IMR-90 (cell line): ENCODE measurements around the gene LRRC10B. TPM values are rescaled to one million over a fixed set of nuclear protein-coding genes. Genes with fewer than 3 reads are reported as not detected.

Experiments used
- ATAC-seq: fragments of 200-7000 bp; cut with Tn5 transposase; 2 replicates; pipeline ENCODE4 v1.9.1; 2020; ENCODE audit warnings: low read depth, mild to moderate bottlenecking, moderate library complexity
- BruUV-seq: library from RNA; stranded (reverse); fragments of 400-500 nt; replicated peaks from 2 replicates; lab custom pipeline; 2021; lab: Mats Ljungman, UMichigan
- CTCF ChIA-PET: fragments of 300-600 bp; formaldehyde crosslinking; extraction: SDS; loops from one replicate; lab custom pipeline; 2021; ENCODE audit warnings: antibody characterized with exemption; lab: Yijun Ruan, JAX
- POLR2A ChIA-PET: fragments of 300-600 bp; sonication (Branson Sonifier 250); formaldehyde crosslinking; loops from one replicate; lab custom pipeline; 2022; ENCODE audit warnings: antibody characterized with exemption; ENCODE audit not compliant: unreplicated experiment; lab: Charles Lee
- DNase-seq: peaks from one replicate; pipeline ENCODE4 v3.0.0; 2013
- H2AFZ ChIP-seq: replicated peaks from 2 replicates; pipeline ENCODE3; 2013; ENCODE audit warnings: low read length, mild to moderate bottlenecking; ENCODE audit not compliant: poor library complexity
- H2AK5ac ChIP-seq: 2 replicates; pipeline ENCODE4 v1.6.1; 2013; ENCODE audit warnings: low read depth, low read length, inconsistent platforms
- H2AK9ac ChIP-seq: replicated peaks from 2 replicates; pipeline ENCODE3; 2013; ENCODE audit warnings: mild to moderate bottlenecking, low read depth, low read length, moderate library complexity; ENCODE audit not compliant: poor library complexity
- H2BK120ac ChIP-seq: 2 replicates; pipeline ENCODE4 v1.6.1; 2013; ENCODE audit warnings: low read depth, low read length, inconsistent platforms
- H2BK15ac ChIP-seq: 3 replicates; pipeline ENCODE4 v1.6.1; 2013; ENCODE audit warnings: low read depth, low read length, inconsistent platforms
- H2BK20ac ChIP-seq: 2 replicates; pipeline ENCODE4 v1.6.1; 2013; ENCODE audit warnings: low read depth, mild to moderate bottlenecking, inconsistent platforms, low read length, moderate library complexity
- H2BK5ac ChIP-seq: 2 replicates; pipeline ENCODE4 v1.6.1; 2013; ENCODE audit warnings: mild to moderate bottlenecking, low read depth, low read length, inconsistent platforms; ENCODE audit not compliant: poor library complexity, severe bottlenecking
- H3K14ac ChIP-seq: replicated peaks from 2 replicates; pipeline ENCODE4 v1.6.1; 2013; ENCODE audit warnings: low read depth, low read length, inconsistent platforms
- H3K18ac ChIP-seq: 2 replicates; pipeline ENCODE4 v1.6.1; 2013; ENCODE audit warnings: low read depth, low read length, control low read depth
- H3K23ac ChIP-seq: 2 replicates; pipeline ENCODE4 v1.6.1; 2013; ENCODE audit warnings: low read depth, low read length, inconsistent platforms
- H3K27ac ChIP-seq: 2 replicates; pipeline ENCODE4 v1.5.1; 2013; ENCODE audit warnings: mild to moderate bottlenecking, control low read depth, low read length; ENCODE audit not compliant: insufficient read depth
- H3K27me3 ChIP-seq: 2 replicates; pipeline ENCODE4 v1.6.1; 2013; ENCODE audit warnings: low read length; ENCODE audit not compliant: control insufficient read depth, insufficient read depth
- H3K36me3 ChIP-seq: 2 replicates; pipeline ENCODE4 v1.6.1; 2013; ENCODE audit warnings: low read length, mixed read lengths; ENCODE audit not compliant: control insufficient read depth, insufficient read depth
- H3K4ac ChIP-seq: 2 replicates; pipeline ENCODE4 v1.6.1; 2013; ENCODE audit warnings: low read depth, low read length, inconsistent platforms
- H3K4me1 ChIP-seq: 2 replicates; pipeline ENCODE4 v1.6.1; 2013; ENCODE audit warnings: low read length, mixed read lengths; ENCODE audit not compliant: control insufficient read depth, insufficient read depth
- H3K4me2 ChIP-seq: 2 replicates; pipeline ENCODE4 v1.6.1; 2013; ENCODE audit warnings: low read depth, mild to moderate bottlenecking, control low read depth, low read length, moderate library complexity
- H3K4me3 ChIP-seq: 2 replicates; pipeline ENCODE4 v1.5.1; 2013; ENCODE audit warnings: low read depth, mild to moderate bottlenecking, control low read depth, low read length, moderate library complexity; ENCODE audit not compliant: insufficient read depth
- H3K56ac ChIP-seq: 2 replicates; pipeline ENCODE4 v1.6.1; 2013; ENCODE audit warnings: low read length, inconsistent platforms; ENCODE audit not compliant: insufficient read depth; ENCODE audit errors: extremely low read depth
- H3K79me1 ChIP-seq, 2 experiments: 2 replicates each; pipeline ENCODE4 v1.6.1; 2013; ENCODE audit warnings: low read length in 2 of 2, inconsistent platforms in 1 of 2, low read depth in 1 of 2
- H3K9ac ChIP-seq: 2 replicates; pipeline ENCODE4 v1.6.1; 2013; ENCODE audit warnings: low read depth, low read length, control low read depth
- H3K9me1 ChIP-seq: 2 replicates; pipeline ENCODE4 v1.6.1; 2013; ENCODE audit warnings: low read length, inconsistent platforms; ENCODE audit not compliant: insufficient read depth
- H3K9me3 ChIP-seq: 2 replicates; pipeline ENCODE4 v1.6.1; 2013; ENCODE audit warnings: low read length; ENCODE audit not compliant: control insufficient read depth, insufficient read depth
- H4K20me1 ChIP-seq: 2 replicates; pipeline ENCODE4 v1.6.1; 2013; ENCODE audit warnings: low read length, inconsistent platforms; ENCODE audit not compliant: insufficient read depth
- H4K5ac ChIP-seq: 2 replicates; pipeline ENCODE4 v1.6.1; 2013; ENCODE audit warnings: mild to moderate bottlenecking, low read depth, low read length, control low read depth
- H4K8ac ChIP-seq, 2 experiments: 2 replicates each; pipeline ENCODE4 v1.6.1; 2013; ENCODE audit warnings: low read depth in 2 of 2, low read length in 2 of 2, control low read depth in 1 of 2, inconsistent platforms in 1 of 2
- H4K91ac ChIP-seq: 2 replicates; pipeline ENCODE4 v1.6.1; 2013; ENCODE audit warnings: low read depth, low read length, inconsistent platforms; ENCODE audit not compliant: insufficient read depth
- CHD1 ChIP-seq: IDR thresholded peaks from 2 replicates; pipeline ENCODE4 v1.6.1; 2012; ENCODE audit warnings: low read depth, low read length, improper control_type of control experiment
- CTCF ChIP-seq: conservative IDR thresholded peaks from 2 replicates; pipeline ENCODE4 v1.5.1; 2012; ENCODE audit warnings: mild to moderate bottlenecking, low read depth, low read length, improper control_type of control experiment
- MAZ ChIP-seq: IDR thresholded peaks from 2 replicates; pipeline ENCODE4 v1.6.1; 2012; ENCODE audit warnings: low read depth, mild to moderate bottlenecking, low read length, improper control_type of control experiment, moderate library complexity, borderline replicate concordance
- RAD21 ChIP-seq: IDR thresholded peaks from 2 replicates; pipeline ENCODE4 v1.6.1; 2012; ENCODE audit warnings: low read length, improper control_type of control experiment
- RFX5 ChIP-seq: IDR thresholded peaks from 2 replicates; pipeline ENCODE4 v1.8.0; 2012; ENCODE audit warnings: low read depth, mild to moderate bottlenecking, low read length, moderate library complexity
- SMC3 ChIP-seq: fragments of 150-350 bp; IDR thresholded peaks from 2 replicates; pipeline ENCODE4 v1.6.1; 2016; ENCODE audit warnings: low read depth, mild to moderate bottlenecking, antibody characterized with exemption, low read length, moderate library complexity
- WGBS, 2 experiments: methylation state at CpG; one replicate each; pipeline versions ENCODE4 v1.1.5 to v1.1.7; 2013; ENCODE audit warnings: missing lambda C conversion rate in 2 of 2; ENCODE audit not compliant: insufficient read length in 1 of 2; ENCODE audit errors: extremely low coverage in 2 of 2; 5-methylcytosine and 5-hydroxymethylcytosine counted together
- dilution Hi-C: fragments of 300-500 bp; cut with HindIII; formaldehyde crosslinking; loops from one replicate; pipeline ENCODE4 v1.14.3; 2018; ENCODE audit warnings: low sequenced_read_pairs; ENCODE audit not compliant: unreplicated experiment
- in situ Hi-C: fragments of 300-500 bp; cut with MboI; formaldehyde crosslinking; loops from 3 replicates; pipeline ENCODE4 v1.14.3; 2019; ENCODE audit warnings: low sequenced_read_pairs, inconsistent platforms, mixed read lengths
- intact Hi-C: fragments of 100-400 bp; cut with micrococcal nuclease; formaldehyde crosslinking; loops from 2 replicates; pipeline ENCODE4 v1.10.0; 2022
- polyA plus RNA-seq, 3 experiments: library from polyadenylated mRNA; depleted of rRNA; stranded (reverse); fragments of >200 nt; gene quantifications; 2 replicates each; pipeline ENCODE4 v1.2.3, GENCODE V29; 2012; ENCODE audit warnings: low replicate concordance in 1 of 3
- total RNA-seq: library from RNA; depleted of rRNA; stranded (reverse); fragments of >200 nt; gene quantifications from 2 replicates; pipeline ENCODE4 v1.2.3, GENCODE V29; 2012

LRRC10B gene
- total and polyA plus RNA-seq, 2 of the 4 experiments (the other 2 are of a cell fraction) = not detected

- no peaks in the 10 kb centered on the region for H3K4me1 ChIP-seq
- H3K4me2 ChIP-seq = no peak overlapping the region
- dilution Hi-C loops = no loop called here
- H3K9me1 ChIP-seq = no peaks in the 10 kb centered on the region; the same call in 1 of the 2 replicates
- H2AK5ac ChIP-seq = no peak overlapping the region
- H4K91ac ChIP-seq = no peak overlapping the region
- peak overlapping the region; percentile 41 for H2AFZ ChIP-seq
- H3K18ac ChIP-seq = no peak overlapping the region
- H3K27me3 ChIP-seq = peaks cover 77% of the 10 kb centered on the region
- no peak overlapping the region for H3K4ac ChIP-seq
- intact Hi-C loops = loop anchor here (5.0 kb wide), 2 partner anchors 45 to 95 kb away; no protein-coding TSS in a partner anchor
- H3K14ac ChIP-seq = no peak overlapping the region
- H3K79me1 ChIP-seq = no peaks in the 10 kb centered on the region
- H2BK15ac ChIP-seq = no peak overlapping the region
- H4K20me1 ChIP-seq = no peaks in the 10 kb centered on the region
- H4K5ac ChIP-seq = no peak overlapping the region
- no peak overlapping the region for H3K23ac ChIP-seq
- no TSS peak for BruUV-seq
- no peak overlapping the region for H2BK120ac ChIP-seq
- ChIA-PET CTCF (interaction anchor here (0.8 to 1.0 kb wide), 2 partner anchors 18 to 86 kb away, joined by 3 read pairs; no protein-coding TSS in a partner anchor), POLR2A (no interaction called here)
- TF ChIP-seq CHD1 (no peak), MAZ (no peak), SMC3 (peak; percentile 50), CTCF (peak; percentile 61), RFX5 (no peak), RAD21 (peak; percentile 51)
- H3K4me3 ChIP-seq = no peak overlapping the region
- no peak overlapping the region for H3K9ac ChIP-seq
- H2BK20ac ChIP-seq = no peak overlapping the region
- H2BK5ac ChIP-seq = no peak overlapping the region
- H3K36me3 ChIP-seq = no peaks in the 10 kb centered on the region
- H3K56ac ChIP-seq = no peak overlapping the region
- H3K9me3 ChIP-seq = no peaks in the 10 kb centered on the region
- no peak overlapping the region for H3K27ac ChIP-seq
- H2AK9ac ChIP-seq = peak overlapping the region; percentile 65
- ATAC-seq (no peak), DNase-seq (no peak)
- H4K8ac ChIP-seq = no peak overlapping the region
- in situ Hi-C loops = no loop called here
- 80% methylated on average over 1 of the region's 10 CpGs; no CpG with 5 or more reads in 1 of the 2 experiments for WGBS, 2 experiments
Measured at GRCh38 chr11:61532134-61533038, 23.8 kb downstream of the LRRC10B start.
